Iris pigment epithelial cell (primary cell): ENCODE measurements around the gene RRAS2.
"Not testable (repeated sequence)": the region's sequence is repeated elsewhere in the genome, so short reads cannot be mapped to it uniquely, and the experiment has no call there.

Experiments used
- DNase-seq: peaks from one replicate; pipeline ENCODE4 v3.0.0-alpha.2; 2011; ENCODE audit warnings: low read depth

Gene RRAS2

DNA sequence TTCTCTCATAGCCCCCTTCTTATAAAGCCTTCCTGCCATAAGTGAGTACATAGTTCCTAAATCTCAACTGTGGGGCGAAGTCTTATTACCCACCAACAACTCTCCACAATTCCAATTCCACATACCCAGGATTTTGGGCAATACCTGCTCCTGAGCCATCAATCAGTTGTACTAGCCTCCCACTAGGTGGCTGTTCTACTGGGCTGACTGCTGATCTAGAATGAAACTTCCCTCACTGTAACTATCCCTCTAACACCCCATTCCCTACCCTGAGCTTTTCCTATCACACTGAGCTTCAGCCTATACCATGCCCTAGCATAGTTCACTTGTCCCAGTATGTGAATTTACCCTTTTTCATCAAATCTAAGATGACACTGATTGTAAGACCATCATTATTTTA, 52.5 kb downstream of the RRAS2 start:
- DNase-seq: no peak

DNA sequence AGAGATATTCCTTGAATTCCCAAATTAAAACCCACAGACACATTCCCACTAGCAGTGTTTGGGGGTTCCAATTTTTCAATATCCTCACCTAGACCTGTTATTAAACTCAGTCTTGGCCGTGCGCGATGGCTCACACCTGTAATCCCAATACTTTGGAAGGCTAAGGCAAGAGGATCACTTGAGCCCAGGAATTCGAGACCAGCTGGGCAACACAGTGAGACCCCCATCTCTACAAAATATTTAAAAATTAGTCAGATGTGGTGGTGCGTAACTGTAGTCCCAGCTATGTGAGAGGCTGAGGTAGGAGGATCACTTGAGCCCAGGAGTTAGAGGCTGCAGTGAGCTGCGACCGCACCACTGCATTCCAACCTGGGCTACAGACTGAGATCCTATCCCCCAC, 53.3 kb downstream of the RRAS2 start:
- no peak for DNase-seq

- DNase-seq: no peak
Measured at GRCh38 chr11:14304601-14305000, 54.4 kb downstream of the RRAS2 start.

GRCh38 chr11:14300661-14301304, 58.2 kb downstream of the RRAS2 start:
- DNase-seq: peak; percentile 80

DNA sequence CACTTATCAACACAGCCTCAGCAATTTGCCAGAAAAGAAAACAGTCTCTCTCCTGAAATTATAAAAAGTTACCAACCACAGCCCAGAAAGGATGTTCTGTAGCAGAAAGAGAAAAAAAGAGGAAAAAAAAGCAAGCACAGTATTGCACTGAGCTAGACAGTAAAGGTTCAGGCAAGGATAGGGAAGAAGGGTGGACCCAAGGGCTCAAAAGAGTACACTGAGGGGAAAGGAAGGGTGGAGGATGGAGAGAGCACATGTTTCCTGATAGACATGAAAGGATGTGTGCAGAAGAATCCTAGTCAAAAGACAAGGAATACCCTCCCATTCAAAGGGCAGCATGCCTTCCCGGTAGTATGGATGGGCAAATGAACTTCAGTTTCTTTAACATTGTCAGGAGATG, 59.1 kb downstream of the RRAS2 start:
- DNase-seq: no peak

DNA sequence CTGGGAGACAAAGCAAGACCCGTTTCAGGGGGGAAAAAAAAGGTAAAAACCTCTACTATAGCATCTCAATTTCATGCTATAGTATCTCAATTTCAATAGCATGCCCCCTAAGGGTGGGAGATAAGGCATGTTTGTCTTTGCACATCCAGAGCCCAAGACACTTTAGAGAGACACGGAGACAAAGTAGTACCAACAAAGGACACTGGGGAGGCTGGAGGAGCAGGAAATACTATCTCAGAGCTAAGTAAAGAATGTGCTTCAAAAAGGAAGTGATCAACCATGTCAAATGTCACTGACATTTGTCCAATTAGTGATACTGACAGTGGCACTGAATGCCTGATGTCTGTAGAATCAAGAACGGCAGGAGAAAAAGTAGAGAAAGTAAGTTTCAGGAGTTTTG, 68.6 kb downstream of the RRAS2 start:
- DNase-seq: no peak

- peak; percentile 91 for DNase-seq
Measured at GRCh38 chr11:14288189-14288935, 70.6 kb downstream of the RRAS2 start.

DNA sequence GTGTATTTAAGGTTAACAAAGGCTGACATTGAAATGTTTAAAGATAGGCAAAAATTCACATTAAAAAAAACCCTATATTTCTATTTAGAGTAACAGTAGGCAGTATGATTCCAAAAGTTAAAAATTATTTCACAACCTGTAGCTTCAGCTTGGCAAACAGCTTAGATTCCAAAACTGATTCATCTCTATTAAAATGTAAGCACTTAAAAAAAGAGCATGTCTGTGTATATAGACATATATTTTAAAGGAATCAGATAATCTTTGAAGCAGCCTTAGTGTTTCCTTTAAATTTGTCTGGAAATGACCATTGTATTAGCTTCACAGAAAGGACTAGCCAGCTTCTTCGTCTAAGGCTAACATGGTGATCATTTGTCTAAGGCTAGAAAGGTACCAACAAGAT, 80.1 kb downstream of the RRAS2 start:
- not testable (repeated sequence) for DNase-seq

DNA sequence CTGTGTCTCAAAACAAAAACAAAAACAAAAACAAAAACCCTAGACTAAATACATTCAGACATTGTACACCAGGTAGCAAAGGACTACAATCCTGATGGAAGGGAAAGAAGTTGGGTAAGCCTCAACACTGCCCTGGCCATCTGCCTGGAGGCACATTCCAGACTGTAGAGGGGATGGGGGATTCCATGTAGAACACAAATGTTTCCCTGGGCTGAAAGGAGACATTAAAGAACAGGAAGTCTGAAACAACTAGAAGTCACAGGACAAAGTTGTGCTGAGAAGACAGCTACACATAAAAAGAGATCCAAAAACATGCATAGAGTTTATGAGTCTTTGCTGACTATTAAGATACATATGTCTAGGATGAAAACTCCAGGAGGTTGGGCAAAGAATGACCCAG, 83.9 kb downstream of the RRAS2 start:
- DNase-seq: peak; percentile 75

- peak; percentile 49 for DNase-seq
Measured at GRCh38 chr11:14273895-14274294, 85.1 kb downstream of the RRAS2 start.

DNA sequence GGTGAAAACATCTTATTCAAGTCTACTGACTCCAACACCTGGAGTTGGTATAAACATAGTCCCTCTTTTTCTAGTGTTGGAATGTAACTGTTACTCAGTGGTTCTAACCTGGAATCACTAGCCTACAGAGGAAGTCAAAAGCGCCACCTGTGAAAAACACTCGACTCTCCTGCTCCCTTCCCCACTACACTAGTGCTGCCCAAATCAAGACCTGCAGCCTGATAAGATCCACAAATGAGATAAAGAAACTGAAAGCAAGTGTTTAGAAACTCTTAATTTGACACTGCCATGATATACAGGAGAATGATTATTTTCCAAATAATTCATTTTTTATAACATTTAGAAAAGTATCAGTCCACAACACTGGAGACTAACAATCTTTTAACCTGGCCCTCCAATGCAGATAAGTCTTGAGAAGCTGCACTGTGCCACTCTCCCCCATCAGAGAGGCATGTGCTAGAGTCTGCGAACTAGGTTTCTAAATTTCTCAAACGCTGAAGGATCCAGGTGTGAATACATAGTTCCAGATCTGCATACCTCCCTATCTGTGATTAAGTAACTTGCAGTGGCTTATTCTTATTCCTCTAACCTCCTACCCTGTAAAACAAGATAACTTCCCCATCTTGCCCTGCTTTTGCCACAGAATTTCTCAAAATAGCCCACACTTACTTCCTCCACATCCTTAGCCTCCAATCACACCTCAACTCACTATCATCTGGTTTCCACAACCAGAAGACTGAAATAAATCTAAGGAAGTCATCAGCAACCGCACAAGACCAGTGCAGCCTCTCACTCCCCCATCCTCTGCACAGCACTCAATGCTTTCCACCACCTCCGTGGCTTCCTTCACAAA, 88.1 kb downstream of the RRAS2 start:
- no peak for DNase-seq

GRCh38 chr11:14269692-14270573, 89.0 kb downstream of the RRAS2 start:
- DNase-seq: no peak

DNA sequence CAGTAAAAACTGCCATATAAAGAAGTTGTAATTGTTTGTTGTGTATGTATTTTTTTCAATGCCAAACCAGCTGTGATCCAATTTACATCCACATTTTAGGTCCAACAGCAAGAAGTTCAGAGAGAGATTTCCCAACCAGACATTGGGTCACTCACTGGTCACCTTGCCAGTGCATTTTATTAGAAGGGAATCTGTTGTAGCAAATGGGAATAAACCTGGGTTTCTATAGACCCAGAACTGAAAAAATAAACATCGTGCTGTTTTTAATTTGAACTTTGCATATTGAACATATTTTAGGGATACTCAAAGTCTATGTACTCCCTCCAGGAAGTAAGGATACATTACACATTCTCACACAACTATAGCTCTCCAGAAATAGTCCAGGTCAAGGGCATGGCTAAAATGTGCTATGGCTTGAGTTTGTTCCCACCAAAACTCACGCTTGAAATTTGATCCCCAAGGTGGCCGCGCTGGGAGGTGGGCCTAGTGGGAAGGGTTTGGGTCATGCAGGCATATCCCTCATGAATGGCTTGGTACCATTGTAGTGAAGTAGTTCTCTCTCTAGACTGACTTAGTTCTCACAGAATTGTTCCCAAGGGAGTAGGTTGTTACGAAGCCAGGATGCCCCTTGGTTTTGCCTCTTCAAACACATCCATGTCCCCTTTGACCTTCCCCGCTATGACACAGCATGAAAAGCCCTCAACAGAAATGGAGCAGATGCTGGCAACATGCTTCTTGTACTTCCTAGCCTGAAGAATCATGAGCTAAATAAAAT, 90.9 kb downstream of the RRAS2 start:
- DNase-seq: no peak

DNA sequence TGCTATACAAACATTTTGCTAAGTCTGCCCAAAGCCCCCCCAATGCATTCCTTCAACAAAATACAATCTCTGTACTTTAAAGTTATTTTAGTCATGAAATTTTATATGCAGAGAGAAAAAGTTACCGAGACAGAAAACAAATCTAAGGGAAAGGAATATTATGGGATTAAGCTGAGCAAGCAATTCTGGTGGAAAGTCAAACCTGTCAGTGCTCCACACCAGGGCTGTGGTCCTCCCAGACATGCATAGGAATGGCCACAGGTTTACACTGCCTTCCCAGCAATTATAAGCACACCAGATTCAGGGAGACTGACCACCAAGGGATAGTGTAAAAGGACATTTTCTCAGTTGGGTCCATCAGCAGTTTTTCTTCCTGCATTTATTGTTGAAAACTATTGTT, 92.4 kb downstream of the RRAS2 start:
- no peak for DNase-seq

DNA sequence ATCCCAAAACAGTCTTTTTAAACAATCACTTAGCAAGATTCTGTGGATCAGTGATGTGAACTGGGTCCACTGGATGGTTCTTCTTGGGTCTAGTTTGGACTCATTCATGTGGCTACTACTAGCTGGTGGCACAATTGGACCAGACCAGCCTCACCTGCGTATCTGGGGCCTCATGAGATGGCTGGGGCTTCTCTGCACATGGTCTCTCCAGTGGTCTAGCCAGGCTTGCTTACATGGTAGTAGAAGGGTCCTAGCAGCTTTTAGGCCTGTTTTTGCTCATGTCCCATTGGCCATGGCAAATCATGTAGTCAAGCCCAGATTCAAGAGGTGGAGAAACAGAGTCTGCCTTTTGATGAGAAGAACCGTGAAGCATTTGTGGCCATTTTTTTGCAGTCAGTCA, 94.0 kb downstream of the RRAS2 start:
- DNase-seq: no peak

DNA sequence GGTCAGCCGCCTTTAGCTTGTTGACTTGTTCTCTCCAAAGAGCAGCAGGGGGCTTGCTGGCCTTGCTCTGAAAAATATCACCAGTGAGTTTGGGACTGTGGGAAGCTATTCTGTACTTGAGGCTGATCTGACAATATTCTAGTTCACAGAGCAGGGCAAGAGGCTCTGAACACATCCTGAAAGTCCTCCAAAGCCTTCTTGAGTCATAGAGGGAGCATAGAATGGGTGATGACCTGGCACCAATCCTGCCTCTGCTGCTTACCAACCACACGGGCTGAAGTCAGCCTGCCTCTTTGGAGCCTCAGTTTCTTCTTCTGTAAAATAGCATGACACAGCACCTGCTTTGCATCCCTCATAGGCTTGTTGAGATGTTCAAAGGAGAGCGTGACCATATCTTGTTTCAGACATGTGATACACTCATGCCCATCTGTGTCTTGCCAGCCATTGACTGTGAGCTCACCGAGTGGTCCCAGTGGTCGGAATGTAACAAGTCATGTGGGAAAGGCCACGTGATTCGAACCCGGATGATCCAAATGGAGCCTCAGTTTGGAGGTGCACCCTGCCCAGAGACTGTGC, 96.6 kb downstream of the RRAS2 start:
- no peak for DNase-seq

DNA sequence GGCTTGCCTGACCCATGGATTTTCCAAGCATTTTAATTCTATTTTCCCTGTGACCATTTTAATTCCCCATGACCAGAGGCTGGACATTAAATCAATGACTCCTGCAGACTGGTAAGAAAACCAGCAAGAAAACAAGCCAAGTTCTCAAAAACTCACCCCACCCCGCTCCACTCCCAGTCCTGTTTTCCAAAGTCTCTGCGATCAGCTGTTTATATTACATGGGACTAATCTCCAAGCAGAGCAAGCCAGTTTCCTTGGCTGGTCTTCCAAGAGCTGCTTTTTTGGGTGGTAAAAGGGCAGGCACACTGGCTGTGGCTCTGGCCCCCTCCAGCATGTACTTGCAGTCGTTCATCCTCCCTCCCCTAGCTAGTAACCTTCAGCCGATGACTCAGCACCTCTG, 97.9 kb downstream of the RRAS2 start:
- DNase-seq: no peak

DNA sequence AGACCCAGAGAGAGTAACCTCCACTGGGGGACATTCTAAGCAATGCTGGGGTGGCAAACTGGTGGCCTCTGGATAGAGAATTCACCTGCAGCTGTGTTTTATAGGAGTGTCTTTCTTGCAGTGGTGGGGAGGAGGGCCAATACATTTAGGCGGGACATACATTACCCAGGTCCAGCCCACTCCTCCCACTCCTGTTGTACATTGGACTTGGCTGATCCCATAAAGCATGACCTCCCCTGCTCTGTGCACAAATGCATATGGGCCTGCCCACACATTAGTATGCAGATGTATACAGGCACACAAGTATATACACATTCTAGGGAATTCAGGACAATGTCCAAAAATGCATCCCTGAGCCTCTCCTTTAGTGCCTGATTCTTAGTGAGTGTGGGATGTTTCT, 99.1 kb downstream of the RRAS2 start:
- DNase-seq: no peak

DNA sequence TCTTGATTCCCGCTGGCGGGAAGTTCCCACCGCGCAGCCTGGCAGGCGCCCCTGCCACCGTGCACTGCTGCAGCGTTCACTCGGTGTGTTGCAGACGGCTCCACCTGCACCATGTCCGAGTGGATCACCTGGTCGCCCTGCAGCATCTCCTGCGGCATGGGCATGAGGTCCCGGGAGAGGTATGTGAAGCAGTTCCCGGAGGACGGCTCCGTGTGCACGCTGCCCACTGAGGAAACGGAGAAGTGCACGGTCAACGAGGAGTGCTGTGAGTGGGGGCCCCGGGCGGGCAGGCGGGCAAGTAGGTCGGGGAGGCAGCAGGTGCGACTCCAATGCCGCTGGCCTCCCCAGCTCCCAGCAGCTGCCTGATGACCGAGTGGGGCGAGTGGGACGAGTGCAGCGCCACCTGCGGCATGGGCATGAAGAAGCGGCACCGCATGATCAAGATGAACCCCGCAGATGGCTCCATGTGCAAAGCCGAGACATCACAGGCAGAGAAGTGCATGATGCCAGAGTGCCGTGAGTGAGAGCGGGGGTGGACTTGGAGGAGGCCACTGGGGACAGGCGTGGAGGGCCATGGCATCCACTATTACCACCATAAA, 99.7 kb downstream of the RRAS2 start:
- DNase-seq: no peak

DNA sequence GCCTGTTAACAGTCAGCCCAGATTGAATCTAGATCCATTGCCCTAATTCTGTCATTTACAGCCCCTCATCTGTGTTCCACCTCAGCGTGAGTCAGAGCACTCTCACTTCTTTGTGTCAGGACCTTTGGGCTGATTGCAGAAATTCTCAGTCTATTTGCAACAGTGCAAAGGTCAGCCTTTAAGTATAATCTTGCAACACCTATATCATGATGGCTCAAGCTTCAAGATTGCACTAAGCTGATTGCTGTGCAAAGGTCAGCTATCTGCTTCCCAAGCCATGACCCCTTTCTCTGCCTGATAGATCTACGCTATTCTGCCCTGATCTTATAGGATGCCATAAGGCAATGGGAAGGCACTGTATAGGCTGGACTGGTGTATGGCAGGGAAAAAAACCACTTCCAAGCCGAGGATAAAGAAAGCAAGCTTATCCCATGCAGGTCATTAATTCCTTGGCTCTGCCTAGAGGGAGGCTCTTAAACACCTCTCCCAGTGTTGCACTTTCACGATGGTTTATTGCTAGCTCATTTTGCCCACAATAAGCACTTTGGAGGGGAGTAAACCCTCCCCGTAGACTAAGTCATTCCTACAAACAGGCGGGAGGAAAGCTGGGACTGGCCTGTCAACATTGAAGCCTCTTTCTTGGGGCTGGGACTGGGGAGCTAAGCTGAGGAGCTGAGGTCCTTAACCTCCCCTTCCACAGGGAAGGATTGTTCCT, 100.6 kb downstream of the RRAS2 start:
- DNase-seq: peak; percentile 70
